ENCODE results near the gene FOXA2.

The FOXA2 gene

GRCh38 chr20:22567944-22568871, 16.2 kb downstream of the FOXA2 start:
- TF ChIP-seq YY1 (IDR thresholded peaks at IDR 0.05; ENCODE audit: insufficient read depth, insufficient read length) (no peak), SUZ12 (IDR thresholded peaks at IDR 0.05; ENCODE audit: extremely low read depth, insufficient read depth, insufficient read length) (peak; percentile 90)
- Histone ChIP-seq H3K27me3 (ENCODE audit: insufficient read depth, insufficient read length) (peaks cover 100% of the 10 kb centered on the region), H3K9ac (ENCODE audit: insufficient read length, low read depth) (no peak overlapping the region), H3K4me3 (ENCODE audit: insufficient read length, low read depth) (peak overlapping the region; percentile 3), H3K4me1 (ENCODE audit: insufficient read depth, insufficient read length) (peaks cover 3% of the 10 kb centered on the region), H3K36me3 (ENCODE audit: insufficient read depth, insufficient read length, low read length) (no peaks in the 10 kb centered on the region), H3K9me3 (ENCODE audit: insufficient read depth, low read length) (no peaks in the 10 kb centered on the region)
- DNase-seq (ENCODE audit: low read depth, low spot score): no peak

GRCh38 chr20:22566876-22567658, 17.3 kb downstream of the FOXA2 start:
- Histone ChIP-seq H3K27me3 (ENCODE audit: insufficient read depth, insufficient read length) (peaks cover 100% of the 10 kb centered on the region), H3K9me3 (ENCODE audit: insufficient read depth, low read length) (no peaks in the 10 kb centered on the region), H3K4me1 (ENCODE audit: insufficient read depth, insufficient read length) (peaks cover 3% of the 10 kb centered on the region), H3K4me3 (ENCODE audit: insufficient read length, low read depth) (no peak overlapping the region), H3K36me3 (ENCODE audit: insufficient read depth, insufficient read length, low read length) (no peaks in the 10 kb centered on the region), H3K9ac (ENCODE audit: insufficient read length, low read depth) (no peak overlapping the region)
- no peak for TF ChIP-seq ZNF274 (IDR thresholded peaks at IDR 0.05; ENCODE audit: low read depth, low read length)
- no peak for TF ChIP-seq YY1 (IDR thresholded peaks at IDR 0.05; ENCODE audit: insufficient read depth, insufficient read length)
- TF ChIP-seq SUZ12 (IDR thresholded peaks at IDR 0.05; ENCODE audit: extremely low read depth, insufficient read depth, insufficient read length): no peak
- DNase-seq (ENCODE audit: low read depth, low spot score): no peak

GRCh38 chr20:22563062-22563965, 21.1 kb downstream of the FOXA2 start:
- no peak for DNase-seq (ENCODE audit: low read depth, low spot score)
- Histone ChIP-seq H3K27me3 (ENCODE audit: insufficient read depth, insufficient read length) (peaks cover 100% of the 10 kb centered on the region), H3K36me3 (ENCODE audit: insufficient read depth, insufficient read length, low read length) (no peaks in the 10 kb centered on the region), H3K9me3 (ENCODE audit: insufficient read depth, low read length) (no peaks in the 10 kb centered on the region), H3K9ac (ENCODE audit: insufficient read length, low read depth) (no peak overlapping the region), H3K4me3 (ENCODE audit: insufficient read length, low read depth) (no peak overlapping the region), H3K4me1 (ENCODE audit: insufficient read depth, insufficient read length) (no peaks in the 10 kb centered on the region)
- TF ChIP-seq ZNF274 (IDR thresholded peaks at IDR 0.05; ENCODE audit: low read depth, low read length) (no peak), YY1 (IDR thresholded peaks at IDR 0.05; ENCODE audit: insufficient read depth, insufficient read length) (no peak), SUZ12 (IDR thresholded peaks at IDR 0.05; ENCODE audit: extremely low read depth, insufficient read depth, insufficient read length) (no peak)

GRCh38 chr20:22562620-22563019, 21.8 kb downstream of the FOXA2 start:
- H3K9me3 ChIP-seq (ENCODE audit: insufficient read depth, low read length): no peaks in the 10 kb centered on the region
- peaks cover 100% of the 10 kb centered on the region for H3K27me3 ChIP-seq (ENCODE audit: insufficient read depth, insufficient read length)
- no peak for DNase-seq (ENCODE audit: low read depth, low spot score)
- TF ChIP-seq SUZ12 (IDR thresholded peaks at IDR 0.05; ENCODE audit: extremely low read depth, insufficient read depth, insufficient read length) (no peak), ZNF274 (IDR thresholded peaks at IDR 0.05; ENCODE audit: low read depth, low read length) (no peak)
- H3K36me3 ChIP-seq (ENCODE audit: insufficient read depth, insufficient read length, low read length): no peaks in the 10 kb centered on the region
- no peaks in the 10 kb centered on the region for H3K4me1 ChIP-seq (ENCODE audit: insufficient read depth, insufficient read length)
- no peak overlapping the region for H3K9ac ChIP-seq (ENCODE audit: insufficient read length, low read depth)
- no peak overlapping the region for H3K4me3 ChIP-seq (ENCODE audit: insufficient read length, low read depth)

GRCh38 chr20:22561965-22562577, 22.3 kb downstream of the FOXA2 start:
- H3K27me3 ChIP-seq (ENCODE audit: insufficient read depth, insufficient read length): peaks cover 100% of the 10 kb centered on the region
- TF ChIP-seq SUZ12 (IDR thresholded peaks at IDR 0.05; ENCODE audit: extremely low read depth, insufficient read depth, insufficient read length) (no peak), ZNF274 (IDR thresholded peaks at IDR 0.05; ENCODE audit: low read depth, low read length) (no peak)
- H3K36me3 ChIP-seq (ENCODE audit: insufficient read depth, insufficient read length, low read length): no peaks in the 10 kb centered on the region

GRCh38 chr20:22560817-22561216, 23.6 kb downstream of the FOXA2 start:
- H3K4me1 ChIP-seq (ENCODE audit: insufficient read depth, insufficient read length): no peaks in the 10 kb centered on the region
- H3K9ac ChIP-seq (ENCODE audit: insufficient read length, low read depth): no peak overlapping the region
- H3K27me3 ChIP-seq (ENCODE audit: insufficient read depth, insufficient read length): peaks cover 96% of the 10 kb centered on the region
- no peaks in the 10 kb centered on the region for H3K36me3 ChIP-seq (ENCODE audit: insufficient read depth, insufficient read length, low read length)
- no peaks in the 10 kb centered on the region for H3K9me3 ChIP-seq (ENCODE audit: insufficient read depth, low read length)
- DNase-seq (ENCODE audit: low read depth, low spot score): no peak
- no peak overlapping the region for H3K4me3 ChIP-seq (ENCODE audit: insufficient read length, low read depth)
- no peak for TF ChIP-seq YY1 (IDR thresholded peaks at IDR 0.05; ENCODE audit: insufficient read depth, insufficient read length)
- peak; percentile 1 for TF ChIP-seq SUZ12 (IDR thresholded peaks at IDR 0.05; ENCODE audit: extremely low read depth, insufficient read depth, insufficient read length)
- TF ChIP-seq ZNF274 (IDR thresholded peaks at IDR 0.05; ENCODE audit: low read depth, low read length): no peak

More at GRCh38 chr20:22561965-22562577, 22.3 kb downstream of the FOXA2 start:
- Histone ChIP-seq H3K9me3 (ENCODE audit: insufficient read depth, low read length) (no peaks in the 10 kb centered on the region), H3K9ac (ENCODE audit: insufficient read length, low read depth) (no peak overlapping the region), H3K4me3 (ENCODE audit: insufficient read length, low read depth) (no peak overlapping the region), H3K4me1 (ENCODE audit: insufficient read depth, insufficient read length) (no peaks in the 10 kb centered on the region)
- DNase-seq (ENCODE audit: low read depth, low spot score): no peak

Data from NT2/D1 (cell line).